Activated CD8-positive, alpha-beta memory T cell treated with anti-CD3 and anti-CD28 coated beads, Interleukin-2, amount 50 U/mL, for 48 hours (primary cell): ENCODE results near the gene TET1.
A peak's percentile ranks its signal among the peaks of the same experiment; 100 is the strongest.
"Not testable (repeated sequence)": the region's sequence is repeated elsewhere in the genome, so short reads cannot be mapped to it uniquely, and the experiment has no call there.

Experiments used
- DNase-seq: peaks from one replicate; pipeline ENCODE4 v3.0.0-alpha.2; 2020

TET1 gene

GRCh38 chr10:68565658-68566057, 5.5 kb downstream of the TET1 start:
- DNase-seq, result no peak

DNA sequence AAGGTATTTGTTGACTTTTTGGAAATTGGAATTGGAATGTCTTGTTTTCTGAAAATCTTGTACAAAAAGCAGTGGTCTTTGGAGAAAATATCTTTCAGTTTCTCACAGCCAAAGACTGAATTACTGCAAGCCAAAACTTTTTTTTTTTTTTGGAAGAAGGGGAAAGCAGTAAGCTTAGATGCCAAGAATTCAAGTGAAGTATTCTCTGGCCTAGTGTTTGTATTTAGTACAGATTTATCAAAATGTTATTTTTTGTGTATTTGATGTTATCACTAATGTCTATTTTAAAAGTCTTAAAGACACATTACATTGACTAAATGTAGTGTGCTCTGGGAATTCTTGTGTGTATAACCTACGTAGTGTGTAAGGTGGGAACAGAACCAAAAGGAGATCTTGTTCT, 6.2 kb downstream of the TET1 start:
- no peak for DNase-seq

GRCh38 chr10:68566955-68567354, 6.8 kb downstream of the TET1 start:
- DNase-seq, result no peak

DNA sequence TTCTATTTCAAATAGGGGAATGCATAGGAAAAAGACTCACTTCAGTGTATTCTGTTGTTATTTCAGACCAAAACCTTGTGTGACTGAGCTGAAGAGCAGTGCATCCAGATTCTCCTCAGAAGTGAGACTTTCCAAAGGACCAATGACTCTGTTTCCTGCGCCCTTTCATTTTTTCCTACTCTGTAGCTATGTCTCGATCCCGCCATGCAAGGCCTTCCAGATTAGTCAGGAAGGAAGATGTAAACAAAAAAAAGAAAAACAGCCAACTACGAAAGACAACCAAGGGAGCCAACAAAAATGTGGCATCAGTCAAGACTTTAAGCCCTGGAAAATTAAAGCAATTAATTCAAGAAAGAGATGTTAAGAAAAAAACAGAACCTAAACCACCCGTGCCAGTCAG, 12.0 kb downstream of the TET1 start:
- DNase-seq, result no peak

- no peak for DNase-seq
These were observed 13.9 kb downstream of the TET1 start for GRCh38 chr10:68574051-68574450.

- DNase-seq, result no peak
These were observed 16.0 kb downstream of the TET1 start for GRCh38 chr10:68576118-68576517.

- no peak for DNase-seq
These were observed 18.8 kb downstream of the TET1 start for GRCh38 chr10:68578974-68579373.

- DNase-seq, result not testable (repeated sequence)
These were observed 24.1 kb downstream of the TET1 start for GRCh38 chr10:68584187-68584586.

- DNase-seq, result no peak
These were observed 26.6 kb downstream of the TET1 start for GRCh38 chr10:68586606-68587305.

- no peak for DNase-seq
These were observed 34.3 kb downstream of the TET1 start for GRCh38 chr10:68594405-68594804.

DNA sequence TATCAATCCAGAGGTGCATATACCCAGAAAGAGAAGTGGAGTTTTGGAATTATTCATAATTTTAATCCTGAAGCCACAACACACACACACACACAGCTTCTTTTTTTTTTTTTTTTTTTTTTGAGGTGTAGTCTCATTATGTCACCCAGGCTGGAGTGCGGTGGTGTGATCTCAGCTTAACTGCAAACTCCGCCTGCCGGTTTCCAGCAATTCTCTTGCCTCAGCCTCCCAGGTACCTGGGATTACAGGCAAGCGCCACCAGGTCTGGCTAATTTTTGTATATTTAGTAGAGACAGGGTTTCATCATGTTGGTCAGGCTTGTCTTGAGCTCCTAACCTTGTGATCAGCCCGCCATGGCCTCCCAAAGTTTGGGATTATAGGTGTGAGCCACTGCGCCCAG, 35.4 kb downstream of the TET1 start:
- no peak for DNase-seq

GRCh38 chr10:68597407-68597806, 37.3 kb downstream of the TET1 start:
- DNase-seq, result no peak

GRCh38 chr10:68598978-68599770, 39.0 kb downstream of the TET1 start:
- no peak for DNase-seq

DNA sequence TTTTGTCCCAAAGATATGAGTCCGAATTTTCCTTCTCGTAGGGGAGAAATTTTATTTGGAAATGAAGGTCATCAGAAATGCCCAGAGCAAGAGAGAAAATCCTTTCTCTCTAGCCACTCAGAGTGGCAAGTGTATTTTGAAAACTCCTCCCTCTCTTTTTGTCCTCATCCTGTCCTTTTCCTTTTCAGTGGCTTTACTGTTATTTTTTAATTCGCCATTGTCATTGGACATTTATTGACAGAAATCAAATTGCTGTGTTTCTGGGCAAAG, 39.6 kb downstream of the TET1 start:
- DNase-seq, result no peak

DNA sequence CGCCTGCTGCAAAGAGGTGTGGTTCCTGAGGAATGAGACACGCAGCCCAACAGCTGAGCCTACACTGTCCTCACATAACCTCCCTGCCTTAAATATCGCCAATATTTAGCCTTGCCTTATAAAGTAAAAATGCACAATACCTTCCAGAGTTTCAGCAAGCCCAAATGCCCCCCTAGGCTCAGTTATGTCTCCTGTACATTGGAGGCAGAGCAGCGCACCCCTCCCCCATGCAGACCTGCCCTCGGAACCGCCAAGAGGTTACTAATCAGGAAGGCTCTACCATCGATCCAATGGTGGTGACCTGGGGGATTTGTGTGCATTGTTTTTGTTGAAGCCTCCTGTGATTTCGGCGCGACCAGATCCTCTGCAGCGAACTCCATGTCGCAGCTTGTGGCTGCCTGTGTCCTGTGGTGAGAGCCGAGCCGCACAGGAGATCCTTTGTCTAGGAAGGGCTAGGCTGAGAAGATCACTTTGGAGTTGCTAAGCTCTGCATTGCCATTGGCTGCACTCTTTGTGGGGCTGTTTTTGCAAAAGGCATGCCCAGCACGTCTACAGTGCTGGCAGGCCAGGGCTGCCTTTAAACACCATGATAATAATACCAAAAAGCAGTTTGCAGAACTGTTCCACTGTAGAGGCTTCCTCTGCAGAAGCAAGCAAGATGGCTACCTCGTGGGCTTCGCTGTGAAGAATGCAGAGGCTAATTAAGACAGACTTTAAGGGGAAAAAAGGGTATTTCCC, 40.1 kb downstream of the TET1 start:
- DNase-seq, result peak; percentile 76

- DNase-seq, result no peak
These were observed 41.5 kb downstream of the TET1 start for GRCh38 chr10:68601501-68602265.

DNA sequence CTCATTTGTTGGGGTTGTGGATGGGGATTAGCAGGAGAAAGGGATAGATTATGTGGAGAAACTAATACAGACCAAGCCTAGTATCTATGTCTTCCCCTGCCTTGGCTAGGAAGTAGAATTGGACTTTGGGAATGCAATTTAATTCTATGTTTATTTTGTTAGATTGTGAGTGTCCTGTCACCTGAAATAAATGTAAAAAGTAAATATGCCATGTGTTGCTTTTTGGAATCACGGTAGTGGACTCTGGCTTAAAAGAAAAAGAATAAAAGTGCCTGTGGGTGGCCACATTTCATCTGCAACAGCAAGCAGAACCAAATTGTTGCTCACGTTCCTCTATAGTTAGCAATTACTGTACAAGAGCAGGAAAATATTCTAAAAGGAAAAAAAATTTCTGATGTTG, 42.3 kb downstream of the TET1 start:
- no peak for DNase-seq

GRCh38 chr10:68603766-68604165, 43.6 kb downstream of the TET1 start:
- no peak for DNase-seq

GRCh38 chr10:68604441-68604840, 44.3 kb downstream of the TET1 start:
- DNase-seq, result no peak

DNA sequence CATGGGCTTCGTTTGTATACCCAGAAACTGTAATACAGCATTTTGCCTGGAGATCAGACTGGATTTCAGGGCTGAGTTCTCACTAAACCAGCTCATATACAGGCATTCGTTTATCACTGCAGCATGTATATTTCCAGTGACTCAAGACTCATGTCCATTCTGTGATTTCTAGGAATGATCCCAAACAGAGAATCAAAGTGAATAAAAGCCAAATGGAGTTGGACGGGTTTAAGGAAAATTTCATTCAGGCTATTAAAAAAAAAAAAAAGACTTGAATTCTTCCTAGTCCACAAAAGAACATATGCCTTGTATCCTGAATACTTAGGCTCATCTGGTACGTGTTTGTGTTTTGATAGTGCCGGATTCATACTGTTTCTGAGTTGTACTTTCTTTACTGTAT, 46.8 kb downstream of the TET1 start:
- DNase-seq, result no peak

- DNase-seq, result not testable (repeated sequence)
These were observed 49.9 kb downstream of the TET1 start for GRCh38 chr10:68610023-68610422.

- no peak for DNase-seq
These were observed 51.1 kb downstream of the TET1 start for GRCh38 chr10:68611227-68611626.

- DNase-seq, result not testable (repeated sequence)
These were observed 53.8 kb downstream of the TET1 start for GRCh38 chr10:68613974-68614373.
